K562 (cell line): ENCODE results near the gene XAB2. TPM values are rescaled to one million over a fixed set of nuclear protein-coding genes. Genes with fewer than 3 reads are reported as not detected.

Experiments used
- ATAC-seq: fragments of 200-7000 bp; cut with Tn5 transposase; 3 replicates; pipeline ENCODE4 v1.9.1; 2020; ENCODE audit warnings: moderate library complexity
- BruUV-seq: library from RNA; stranded (reverse); fragments of 400-500 nt; replicated peaks from 2 replicates; lab custom pipeline; 2021; lab: Mats Ljungman, UMichigan
- CTCF ChIA-PET: fragments of 300-600 bp; formaldehyde crosslinking; extraction: SDS; loops from one replicate; lab custom pipeline; 2021; ENCODE audit warnings: low intra/inter-chr PET ratio; lab: Yijun Ruan, JAX
- POLR2A ChIA-PET: fragments of 300-600, 350-650 bp; sonication (Branson Sonifier 250); formaldehyde crosslinking; extraction: SDS; loops from one replicate; lab custom pipeline; 2021; ENCODE audit warnings: antibody characterized with exemption, inconsistent platforms; lab: Yijun Ruan, JAX
- DNase-seq, 4 experiments: peaks; one replicate each; pipeline versions ENCODE4 v3.0.0 to v3.0.0-alpha.2; 2011 to 2018; ENCODE audit warnings: low spot score in 3 of 4, mixed read lengths in 3 of 4; ENCODE audit errors: extremely low read depth in 1 of 4
- FAIRE-seq: peaks from 2 replicates; lab custom pipeline; 2011; peaks lifted over from hg19 to GRCh38; lab: Jason Lieb, UNC
- H2AFZ ChIP-seq: 2 replicates; pipeline ENCODE4 v1.6.0; 2011; ENCODE audit warnings: low read depth, low read length, control low read depth, inconsistent platforms
- H3K27ac ChIP-seq: fragments of 200-600 bp; 3 replicates; pipeline ENCODE4 v1.8.0; 2011; ENCODE audit warnings: low read depth, mild to moderate bottlenecking, control low read depth, inconsistent platforms, low read length, moderate library complexity, mixed read lengths; ENCODE audit errors: extremely low read depth
- H3K27me3 ChIP-seq, 2 experiments: fragments of 300-600 bp in 1 of 2; 2 replicates in 1 of 2; 3 replicates in 1 of 2; pipeline versions ENCODE4 v1.6.0 to v1.8.0; 2011; ENCODE audit warnings: inconsistent platforms in 2 of 2, low read length in 2 of 2, mild to moderate bottlenecking in 1 of 2, mixed read lengths in 1 of 2, moderate library complexity in 1 of 2; ENCODE audit not compliant: control insufficient read depth in 2 of 2, insufficient read depth in 2 of 2
- H3K36me3 ChIP-seq: fragments of 300-600 bp; 3 replicates; pipeline ENCODE4 v1.8.0; 2011; ENCODE audit warnings: mild to moderate bottlenecking, low read length, inconsistent platforms; ENCODE audit not compliant: control insufficient read depth, insufficient read depth
- H3K4me1 ChIP-seq, 2 experiments: fragments of 200-600 bp in 1 of 2; replicated peaks in 1 of 2; 2 replicates in 1 of 2; 3 replicates in 1 of 2; pipeline versions ENCODE4 v1.5.1 to v1.8.0; 2011; ENCODE audit warnings: inconsistent platforms in 2 of 2, low read length in 2 of 2, mild to moderate bottlenecking in 1 of 2, mixed read lengths in 1 of 2, moderate library complexity in 1 of 2; ENCODE audit not compliant: control insufficient read depth in 2 of 2, insufficient read depth in 2 of 2
- H3K4me2 ChIP-seq: 2 replicates; pipeline ENCODE4 v1.6.1; 2011; ENCODE audit warnings: low read length, control low read depth, inconsistent platforms, mixed read lengths; ENCODE audit not compliant: insufficient read depth
- H3K4me3 ChIP-seq: fragments of 200-600 bp; sonication (generic), shearing (Covaris generic); 2 replicates; pipeline ENCODE4 v1.5.1; 2016; ENCODE audit warnings: control low read depth, inconsistent platforms
- H3K79me2 ChIP-seq: fragments of 200-600 bp; 3 replicates; pipeline ENCODE4 v1.8.0; 2011; ENCODE audit warnings: low read length, inconsistent platforms; ENCODE audit not compliant: control insufficient read depth, insufficient read depth
- H3K9ac ChIP-seq, 2 experiments: 2 replicates each; pipeline versions ENCODE4 v1.6.0 to v1.6.1; 2011; ENCODE audit warnings: low read depth in 2 of 2, low read length in 2 of 2, control low read depth in 1 of 2, inconsistent platforms in 1 of 2, mild to moderate bottlenecking in 1 of 2, mixed read lengths in 1 of 2; ENCODE audit not compliant: insufficient read depth in 1 of 2
- H3K9me1 ChIP-seq: one replicate; pipeline ENCODE4 v1.6.0; 2011; ENCODE audit warnings: inconsistent platforms, mild to moderate bottlenecking, low read length, moderate library complexity; ENCODE audit not compliant: control insufficient read depth, insufficient read depth
- H3K9me3 ChIP-seq: replicated peaks from 2 replicates; pipeline ENCODE4 v1.5.1; 2011; ENCODE audit warnings: low read depth, low read length, inconsistent platforms; ENCODE audit not compliant: control insufficient read depth, insufficient read depth
- H4K20me1 ChIP-seq: replicated peaks from 2 replicates; pipeline ENCODE4 v1.6.1; 2011; ENCODE audit warnings: low read length, inconsistent platforms, mixed read lengths; ENCODE audit not compliant: control insufficient read depth, insufficient read depth
- BRF1 ChIP-seq: IDR thresholded peaks from 3 replicates; pipeline ENCODE4 v1.6.1; 2011; ENCODE audit warnings: borderline replicate concordance, mild to moderate bottlenecking; ENCODE audit not compliant: insufficient read length; ENCODE audit errors: extremely low read depth
- CBX1 ChIP-seq: sonication (generic); IDR thresholded peaks from 2 replicates; pipeline ENCODE4 v1.6.1; 2016; ENCODE audit warnings: antibody characterized with exemption, low read depth, mild to moderate bottlenecking
- DIDO1 ChIP-seq: fragments of 450-650 bp; IDR thresholded peaks from 2 replicates; pipeline ENCODE4 v1.6.1; 2016; ENCODE audit warnings: low read depth, missing biosample characterization, missing genetic modification characterization
- HMG20B ChIP-seq: fragments of 250-450 bp; sonication (Bioruptor Pico); IDR thresholded peaks from 2 replicates; pipeline ENCODE4 v1.5.0; 2021; ENCODE audit warnings: mild to moderate bottlenecking
- MIER1 ChIP-seq: fragments of 450-650 bp; IDR thresholded peaks from 2 replicates; pipeline ENCODE4 v1.6.1; 2016; ENCODE audit warnings: antibody characterized with exemption, mild to moderate bottlenecking, low read depth
- SNIP1 ChIP-seq: fragments of 450-650 bp; IDR thresholded peaks from 2 replicates; pipeline ENCODE4 v1.7.1; 2017; ENCODE audit warnings: low read depth, mild to moderate bottlenecking
- ZNF24 ChIP-seq: fragments of 450-650 bp; IDR thresholded peaks from 2 replicates; pipeline ENCODE4 v1.6.1; 2016
- ZNF384 ChIP-seq: IDR thresholded peaks from 2 replicates; pipeline ENCODE4 v1.6.1; 2012; ENCODE audit warnings: low read depth, low read length, improper control_type of control experiment
- ZNF436 ChIP-seq: fragments of 250-450, 450-650 bp; sonication (Bioruptor Pico); formaldehyde crosslinking; IDR thresholded peaks from 2 replicates; pipeline ENCODE4 v1.7.0; 2020; ENCODE audit warnings: mild to moderate bottlenecking
- ZNF780A ChIP-seq: fragments of 250-450 bp; sonication (Bioruptor Pico); IDR thresholded peaks from 2 replicates; pipeline ENCODE4 v1.5.0; 2021; ENCODE audit warnings: mild to moderate bottlenecking
- ZNF785 ChIP-seq: fragments of 250-450 bp; sonication (Bioruptor Pico); IDR thresholded peaks from 2 replicates; pipeline ENCODE4 v1.4.0; 2020; ENCODE audit warnings: mild to moderate bottlenecking
- WGBS: fragments of 100-300 bp; shearing (Covaris generic); methylation state at CpG from one replicate; pipeline ENCODE4 v1.1.6; 2016; ENCODE audit warnings: low coverage, mixed read lengths; ENCODE audit not compliant: insufficient coverage; ENCODE audit errors: missing lambda C conversion rate; 5-methylcytosine and 5-hydroxymethylcytosine counted together
- in situ Hi-C: fragments of 300-500 bp; cut with MboI; formaldehyde crosslinking; loops from 4 replicates; pipeline ENCODE4 v1.15.0; 2018; ENCODE audit warnings: inconsistent platforms, mixed read lengths
- intact Hi-C: fragments of 100-400 bp; cut with micrococcal nuclease; formaldehyde crosslinking; loops from 2 replicates; pipeline ENCODE4 v1.14.2; 2022
- polyA plus RNA-seq, 8 experiments: library from polyadenylated mRNA; depleted of rRNA in 4 of 8; stranded (reverse) in 5 of 8; unstranded in 3 of 8; fragments of >200 nt; fragmentation: Nextera tagmentation in 2 of 8; fragmentation: Illumina TruSeq in 1 of 8; extraction: Ambion mirVana in 2 of 8; extraction: Trizol in 1 of 8; gene quantifications; 2 replicates each; pipeline versions ENCODE4 v1.2.1 to v1.2.3, GENCODE V29; 2011 to 2014; ENCODE audit warnings: inconsistent platforms in 1 of 8, missing spikeins in 1 of 8
- total RNA-seq, 7 experiments: library from RNA; depleted of rRNA in 6 of 7; stranded (reverse); fragments of >200 nt in 6 of 7; fragmentation: Illumina TruSeq in 2 of 7; extraction: Trizol in 2 of 7; gene quantifications; 2 replicates each; pipeline versions ENCODE4 v1.2.1 to v1.2.3, GENCODE V29; 2011 to 2021; ENCODE audit warnings: low replicate concordance in 1 of 7
- TF ChIP-seq, protein P1 (sequence below): fragments of 450-650 bp; conservative IDR thresholded peaks from 2 replicates; pipeline ENCODE4 v1.6.1; 2016; ENCODE audit warnings: missing genetic modification characterization, low read depth, mild to moderate bottlenecking, missing compliant biosample characterization, moderate library complexity
- TF ChIP-seq, protein P2 (sequence below): fragments of 450-650 bp; conservative IDR thresholded peaks from 2 replicates; pipeline ENCODE4 v1.6.1; 2016; ENCODE audit warnings: missing genetic modification characterization, low read depth, mild to moderate bottlenecking, control low read depth, missing compliant biosample characterization
- TF ChIP-seq, protein P3 (sequence below): sonication (generic); formaldehyde crosslinking; IDR thresholded peaks from 2 replicates; pipeline ENCODE4 v1.8.1; 2023; ENCODE audit warnings: mild to moderate bottlenecking, missing genetic modification reagents

The XAB2 gene
- total and polyA plus RNA-seq, 9 of the 15 experiments (the other 6 are each of a cell fraction or from before 2014, with no cell fraction given): 0.21 to 58.3 (median 20.0) TPM

DNA sequence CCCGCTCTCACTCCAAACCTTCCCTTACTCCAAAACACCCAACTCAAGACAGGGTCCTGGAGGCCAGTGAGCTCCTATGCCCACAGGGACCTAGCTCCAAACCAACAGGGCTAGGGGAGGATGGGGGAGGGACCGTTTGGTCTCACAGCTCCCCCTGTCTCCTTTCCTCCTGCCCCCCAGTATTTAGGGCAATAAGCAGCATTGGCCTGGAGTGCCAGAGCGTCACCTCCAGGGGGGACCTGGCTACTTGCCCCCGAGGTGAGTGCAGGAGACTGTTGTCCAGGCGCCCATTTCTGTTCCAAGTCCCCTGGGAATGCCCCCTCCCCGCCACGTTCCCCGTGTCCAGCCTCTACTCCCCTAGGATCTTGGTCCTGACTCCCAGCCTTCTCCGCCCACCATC lies 40.3 kb upstream of the XAB2 start:
- TF ChIP-seq ZNF785 (no peak), CBX1 (no peak), DIDO1 (tag) (no peak), HMG20B (CRISPR knock-in tag) (no peak), ZNF780A (CRISPR knock-in tag) (no peak), BRF1 (no peak), MIER1 (no peak), ZNF436 (no peak), SNIP1 (no peak), ZNF384 (no peak), ZNF24 (no peak)
- TF ChIP-seq, protein P1, sequence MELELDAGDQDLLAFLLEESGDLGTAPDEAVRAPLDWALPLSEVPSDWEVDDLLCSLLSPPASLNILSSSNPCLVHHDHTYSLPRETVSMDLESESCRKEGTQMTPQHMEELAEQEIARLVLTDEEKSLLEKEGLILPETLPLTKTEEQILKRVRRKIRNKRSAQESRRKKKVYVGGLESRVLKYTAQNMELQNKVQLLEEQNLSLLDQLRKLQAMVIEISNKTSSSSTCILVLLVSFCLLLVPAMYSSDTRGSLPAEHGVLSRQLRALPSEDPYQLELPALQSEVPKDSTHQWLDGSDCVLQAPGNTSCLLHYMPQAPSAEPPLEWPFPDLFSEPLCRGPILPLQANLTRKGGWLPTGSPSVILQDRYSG (tag): no peak
- TF ChIP-seq, protein P2, sequence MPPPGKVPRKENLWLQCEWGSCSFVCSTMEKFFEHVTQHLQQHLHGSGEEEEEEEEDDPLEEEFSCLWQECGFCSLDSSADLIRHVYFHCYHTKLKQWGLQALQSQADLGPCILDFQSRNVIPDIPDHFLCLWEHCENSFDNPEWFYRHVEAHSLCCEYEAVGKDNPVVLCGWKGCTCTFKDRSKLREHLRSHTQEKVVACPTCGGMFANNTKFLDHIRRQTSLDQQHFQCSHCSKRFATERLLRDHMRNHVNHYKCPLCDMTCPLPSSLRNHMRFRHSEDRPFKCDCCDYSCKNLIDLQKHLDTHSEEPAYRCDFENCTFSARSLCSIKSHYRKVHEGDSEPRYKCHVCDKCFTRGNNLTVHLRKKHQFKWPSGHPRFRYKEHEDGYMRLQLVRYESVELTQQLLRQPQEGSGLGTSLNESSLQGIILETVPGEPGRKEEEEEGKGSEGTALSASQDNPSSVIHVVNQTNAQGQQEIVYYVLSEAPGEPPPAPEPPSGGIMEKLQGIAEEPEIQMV (tag): no peak
- TF ChIP-seq, protein P3, sequence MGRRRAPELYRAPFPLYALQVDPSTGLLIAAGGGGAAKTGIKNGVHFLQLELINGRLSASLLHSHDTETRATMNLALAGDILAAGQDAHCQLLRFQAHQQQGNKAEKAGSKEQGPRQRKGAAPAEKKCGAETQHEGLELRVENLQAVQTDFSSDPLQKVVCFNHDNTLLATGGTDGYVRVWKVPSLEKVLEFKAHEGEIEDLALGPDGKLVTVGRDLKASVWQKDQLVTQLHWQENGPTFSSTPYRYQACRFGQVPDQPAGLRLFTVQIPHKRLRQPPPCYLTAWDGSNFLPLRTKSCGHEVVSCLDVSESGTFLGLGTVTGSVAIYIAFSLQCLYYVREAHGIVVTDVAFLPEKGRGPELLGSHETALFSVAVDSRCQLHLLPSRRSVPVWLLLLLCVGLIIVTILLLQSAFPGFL (CRISPR knock-in tag): no peak
- TF ChIP-seq, all 486 proteins: peak for 0
- CTCF ChIA-PET: no interaction called here
- no peak for FAIRE-seq

More for the DNA sequence above, 40.3 kb upstream of the XAB2 start:
- Histone ChIP-seq H3K9me1 (no peaks in the 10 kb centered on the region), H3K36me3 (no peaks in the 10 kb centered on the region), H3K27me3 (peaks cover 21 to 39% of the 10 kb centered on the region in 2 experiments; a peak in 4 of 5 replicates), H3K79me2 (no peaks in the 10 kb centered on the region), H3K27ac (no peak overlapping the region), H3K9me3 (peaks cover 5% of the 10 kb centered on the region; the same call in 1 of the 2 replicates), H3K4me2 (no peak overlapping the region), H3K4me1 (peaks cover 0 to 10% of the 10 kb centered on the region in 2 experiments; a peak in 2 of 5 replicates), H2AFZ (no peak overlapping the region), H3K9ac (no peak overlapping the region; a peak in 1 of 4 replicates), H3K4me3 (no peak overlapping the region), H4K20me1 (no peaks in the 10 kb centered on the region)
- in situ Hi-C loops: no loop called here
- intact Hi-C loops: no loop called here
- no peak for ATAC-seq
- BruUV-seq: no TSS peak
- no peak for DNase-seq
- WGBS: 4% methylated on average over 7 of the region's 9 CpGs
- POLR2A ChIA-PET: no interaction called here
